ENCODE results near the gene CDS2. TPM values are rescaled to one million over a fixed set of nuclear protein-coding genes. Genes with fewer than 3 reads are reported as not detected.

The CDS2 gene
- total and polyA plus RNA-seq, 10 of the 15 experiments (the other 5 are each of a cell fraction or from before 2014, with no cell fraction given) = 11.5 to 94.7 (median 23.1) TPM

GRCh38 chr20:5153152-5153467 lies 26.3 kb downstream of the CDS2 start:
- Histone ChIP-seq H3K9ac (ENCODE audit: control insufficient read depth, insufficient read depth, low read length) (no peak overlapping the region), H3K79me2 (ENCODE audit: control insufficient read depth, insufficient read depth, low read length) (peaks cover 8% of the 10 kb centered on the region), H3K36me3 (ENCODE audit: control insufficient read depth in 2 of 2, insufficient read depth in 2 of 2, low read length in 1 of 2) (peaks cover 0 to 2% of the 10 kb centered on the region in 2 experiments; a peak in 2 of 4 replicates), H3K4me2 (ENCODE audit: control insufficient read depth, insufficient read depth) (no peak overlapping the region), H3K4me1 (ENCODE audit: control insufficient read depth, insufficient read depth, low read length) (peaks cover 2% of the 10 kb centered on the region; the same call in 1 of the 2 replicates), H3K27me3 (replicated peaks in 1 of 2; ENCODE audit: control insufficient read depth in 2 of 2, insufficient read depth in 2 of 2, low read length in 1 of 2) (no peaks in the 10 kb centered on the region), H2AFZ (ENCODE audit: control insufficient read depth, low read depth, low read length) (no peak overlapping the region), H3K4me3 (no peak overlapping the region), H4K20me1 (ENCODE audit: control insufficient read depth, insufficient read depth) (0 out of 2 replicates have a peak, but pooled peaks cover 1% of the 10 kb centered on the region), H3K9me3 (replicated peaks; ENCODE audit: control insufficient read depth, insufficient read depth, low read length) (no peaks in the 10 kb centered on the region), H3K27ac (ENCODE audit: control insufficient read depth, insufficient read depth) (no peak overlapping the region)
- DNase-seq (ENCODE audit: low read depth, low spot score) (no peak), FAIRE-seq (no peak), ATAC-seq (no peak)
- POLR2A ChIA-PET = no interaction called here
- TF ChIP-seq POLR2AphosphoS5 (IDR thresholded peaks at IDR 0.05; ENCODE audit: low read length) = no peak
- no peak for TF ChIP-seq PAX5 (IDR thresholded peaks at IDR 0.05; ENCODE audit: borderline replicate concordance, low read depth, low read length)
- no peak for TF ChIP-seq ZSCAN29 (IDR thresholded peaks at IDR 0.05)
- intact Hi-C loops (cut with micrococcal nuclease; ENCODE audit: unreplicated experiment) = no loop called here
- CTCF ChIA-PET = interaction anchor here (1.7 kb wide), 1 partner anchor 27 kb away, joined by 5 read pairs; the partner anchor contains the start of gene CDS2
- in situ Hi-C loops (cut with MboI) = no loop called here
- no TSS peak for BruUV-seq (replicated peaks)
- WGBS (ENCODE audit: insufficient coverage, insufficient replicate concordance, low lambda C conversion rate, missing lambda C conversion rate) = 98% methylated on average over 3 of the region's 3 CpGs
- RAD21 ChIA-PET (ENCODE audit: unreplicated experiment) = interaction anchor here (1.2 kb wide), 1 partner anchor 41 kb away, joined by 3 read pairs; no protein-coding TSS in a partner anchor
- SMC1A ChIA-PET (ENCODE audit: uncharacterized antibody, unreplicated experiment) = interaction anchor here (1.0 kb wide), 2 partner anchors 21 to 33 kb away, joined by 3 read pairs; no protein-coding TSS in a partner anchor

- ChIA-PET SMC1A (ENCODE audit: uncharacterized antibody, unreplicated experiment) (interaction anchor here (0.7 to 1.0 kb wide), 4 partner anchors 18 to 32 kb away, joined by 3 read pairs; partner anchors contain the start of gene CDS2), CTCF (interaction anchor here (0.8 to 1.7 kb wide), 4 partner anchors 11 to 295 kb away, joined by 3 to 5 read pairs (median 4); partner anchors contain the start of gene CDS2), RAD21 (ENCODE audit: unreplicated experiment) (interaction anchor here (1.2 kb wide), 1 partner anchor 40 kb away, joined by 3 read pairs; no protein-coding TSS in a partner anchor), POLR2A (no interaction called here)
- no peak for ATAC-seq
- intact Hi-C loops (cut with micrococcal nuclease; ENCODE audit: unreplicated experiment) = no loop called here
- Histone ChIP-seq H3K9ac (ENCODE audit: control insufficient read depth, insufficient read depth, low read length) (no peak overlapping the region), H3K27me3 (replicated peaks in 1 of 2; ENCODE audit: control insufficient read depth in 2 of 2, insufficient read depth in 2 of 2, low read length in 1 of 2) (no peaks in the 10 kb centered on the region), H3K36me3 (ENCODE audit: control insufficient read depth in 2 of 2, insufficient read depth in 2 of 2, low read length in 1 of 2) (peaks cover 0 to 2% of the 10 kb centered on the region in 2 experiments; a peak in 2 of 4 replicates), H3K27ac (ENCODE audit: control insufficient read depth, insufficient read depth) (no peak overlapping the region), H3K9me3 (replicated peaks; ENCODE audit: control insufficient read depth, insufficient read depth, low read length) (no peaks in the 10 kb centered on the region), H2AFZ (ENCODE audit: control insufficient read depth, low read depth, low read length) (no peak overlapping the region), H3K4me2 (ENCODE audit: control insufficient read depth, insufficient read depth) (no peak overlapping the region), H4K20me1 (ENCODE audit: control insufficient read depth, insufficient read depth) (no peaks in the 10 kb centered on the region), H3K79me2 (ENCODE audit: control insufficient read depth, insufficient read depth, low read length) (peaks cover 5% of the 10 kb centered on the region), H3K4me3 (no peak overlapping the region), H3K4me1 (ENCODE audit: control insufficient read depth, insufficient read depth, low read length) (peaks cover 2% of the 10 kb centered on the region; the same call in 1 of the 2 replicates)
- TF ChIP-seq NR2C2 (IDR thresholded peaks at IDR 0.05; ENCODE audit: borderline replicate concordance, control insufficient read depth, insufficient read length, low read depth) (no peak), STAT1 (conservative IDR thresholded peaks at IDR 0.05) (no peak)
- no peak for DNase-seq (ENCODE audit: low read depth, low spot score)
- in situ Hi-C loops (cut with MboI) = no loop called here
- 73% methylated on average over 5 of the region's 5 CpGs for WGBS (ENCODE audit: insufficient coverage, insufficient replicate concordance, low lambda C conversion rate, missing lambda C conversion rate)
- no peak for FAIRE-seq
- BruUV-seq (replicated peaks) = no TSS peak
These were observed 27.1 kb downstream of the CDS2 start for GRCh38 chr20:5153612-5154542.

All from GM12878 (cell line).